ENCODE data around the gene CHRNA10.

CHRNA10 gene

GRCh38 chr11:3671334-3672254 lies at the start of gene CHRNA10:
CHRNA10 (minus strand) TSS chr11:3671384; CDS start chr11:3671312, 72 bp downstream.
- DNase-seq, result no peak

GRCh38 chr11:3712274-3712673 lies 41.1 kb upstream of the CHRNA10 start:
- DNase-seq, result no peak

- DNase-seq, result no peak
Observed at GRCh38 chr11:3710485-3711259, 39.5 kb upstream of the CHRNA10 start.

GRCh38 chr11:3709977-3710376 lies 38.8 kb upstream of the CHRNA10 start:
- DNase-seq, result no peak

- no peak for DNase-seq
Observed at GRCh38 chr11:3707176-3707575, 36.0 kb upstream of the CHRNA10 start.

- no peak for DNase-seq
Observed at GRCh38 chr11:3703383-3703782, 32.2 kb upstream of the CHRNA10 start.

GRCh38 chr11:3700910-3701309 lies 29.7 kb upstream of the CHRNA10 start:
- DNase-seq, result no peak

GRCh38 chr11:3700410-3700809 lies 29.2 kb upstream of the CHRNA10 start:
- no peak for DNase-seq

GRCh38 chr11:3686751-3687150 lies 15.6 kb upstream of the CHRNA10 start:
- DNase-seq, result no peak

GRCh38 chr11:3685923-3686322 lies 14.7 kb upstream of the CHRNA10 start:
- peak; percentile 58 for DNase-seq

- no peak for DNase-seq
Observed at GRCh38 chr11:3684819-3685172, 13.6 kb upstream of the CHRNA10 start.

- DNase-seq, result no peak
Observed at GRCh38 chr11:3684129-3684818, 13.1 kb upstream of the CHRNA10 start.

GRCh38 chr11:3683039-3683438 lies 11.9 kb upstream of the CHRNA10 start:
- no peak for DNase-seq

- DNase-seq, result no peak
Observed at GRCh38 chr11:3679077-3679476, 7.9 kb upstream of the CHRNA10 start.

GRCh38 chr11:3675971-3676370 lies 4.8 kb upstream of the CHRNA10 start:
- no peak for DNase-seq

- DNase-seq, result no peak
Observed at GRCh38 chr11:3674189-3674588, 3.0 kb upstream of the CHRNA10 start.

GRCh38 chr11:3669742-3670183 lies 1.4 kb downstream of the CHRNA10 start:
- DNase-seq, result no peak

GRCh38 chr11:3669128-3669527 lies 2.1 kb downstream of the CHRNA10 start:
- DNase-seq, result no peak

GRCh38 chr11:3667149-3668035 lies 3.8 kb downstream of the CHRNA10 start:
- no peak for DNase-seq

- DNase-seq, result no peak
Observed at GRCh38 chr11:3666023-3666530, 5.1 kb downstream of the CHRNA10 start.

- no peak for DNase-seq
Observed at GRCh38 chr11:3665336-3666022, 5.7 kb downstream of the CHRNA10 start.
